Measurements from ENCODE around the gene C6orf118. TPM values are rescaled to one million over a fixed set of nuclear protein-coding genes. Genes with fewer than 3 reads are reported as not detected.

C6orf118 gene
- polyA plus RNA-seq (2013, experiment 1 of 2), result not detected
- not detected for polyA plus RNA-seq (2013, experiment 2 of 2)

DNA sequence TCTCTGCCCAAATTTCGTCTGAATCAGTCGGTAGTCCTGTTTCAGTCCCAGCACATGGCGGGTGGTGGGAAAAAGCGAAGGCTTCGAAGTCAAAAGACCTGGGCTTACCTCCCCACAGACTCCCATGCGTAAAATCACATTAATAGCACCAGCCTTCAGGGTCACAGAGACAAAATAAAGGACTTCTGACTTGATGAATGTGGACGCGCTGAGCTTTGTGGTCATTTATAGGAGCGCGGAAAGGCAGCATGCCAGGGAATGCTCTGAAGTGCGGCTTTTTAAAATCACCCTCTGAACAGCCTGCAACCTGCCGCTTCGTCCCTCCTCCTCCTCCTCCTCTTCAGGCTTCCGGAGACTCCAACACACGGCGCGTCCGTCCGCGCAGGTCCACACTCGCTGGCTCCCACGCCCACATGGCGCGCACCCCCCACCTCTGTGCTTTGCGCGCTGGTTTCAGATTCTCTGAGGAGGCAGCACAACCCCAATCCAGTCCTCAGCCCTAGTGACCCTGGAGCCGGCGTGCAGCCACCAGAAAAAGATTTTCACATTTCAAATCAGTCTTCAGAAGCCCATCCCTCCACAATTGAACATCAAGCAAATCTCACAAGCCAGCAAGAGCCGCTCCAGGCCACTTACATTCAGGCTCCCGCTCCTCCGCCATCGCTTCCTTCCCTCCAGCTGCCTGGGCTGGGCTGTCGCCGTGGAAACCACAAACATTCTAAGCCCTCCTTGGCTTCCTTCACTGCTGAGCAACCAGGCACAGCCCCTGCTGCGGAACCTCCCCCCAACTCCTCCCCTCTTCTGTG lies at the start of gene C6orf118:
Gene C6orf118, minus strand, starts transcription at position 680 of the 806 bp plus-strand sequence. Its CDS starts 19 bp downstream, at position 661.
- Histone ChIP-seq H3K18ac (ENCODE audit: low read depth in 1 of 2, low read length in 2 of 2) (no peak within 1 kb of the TSS), H3K36me3 (ENCODE audit: control insufficient read depth in 1 of 2, insufficient read depth in 2 of 2, low read depth in 1 of 2, low read length in 2 of 2) (no peaks in the 10 kb centered on the region), H3K4me3 (ENCODE audit: insufficient read depth in 1 of 2, low read depth in 1 of 2, low read length in 2 of 2) (peak within 1 kb of the TSS; percentile 43 to 76), H2AK5ac (ENCODE audit: low read length, severe bottlenecking) (no peak within 1 kb of the TSS), H2BK12ac (ENCODE audit: low read length in 2 of 2) (no peak within 1 kb of the TSS), H3K27me3 (ENCODE audit: control insufficient read depth in 1 of 2, insufficient read depth in 1 of 2, low read length in 2 of 2) (peaks cover 6 to 10% of the 10 kb centered on the region in 2 experiments), H3K14ac (ENCODE audit: low read length in 2 of 2) (no peak within 1 kb of the TSS), H2BK5ac (ENCODE audit: low read depth, low read length, poor library complexity, severe bottlenecking) (no peak within 1 kb of the TSS), H3K79me1 (replicated peaks; ENCODE audit: low read length, poor library complexity, severe bottlenecking) (no peaks in the 10 kb centered on the region), H3K4ac (ENCODE audit: low read depth in 1 of 2, low read length in 2 of 2) (no peak within 1 kb of the TSS), H2BK120ac (ENCODE audit: low read depth, low read length) (no peak within 1 kb of the TSS), H2AFZ (ENCODE audit: low read depth, low read length) (no peak within 1 kb of the TSS), H3K9ac (ENCODE audit: low read length) (peak within 1 kb of the TSS; percentile 64), H3K27ac (ENCODE audit: low read length, poor library complexity, severe bottlenecking) (no peak within 1 kb of the TSS), H3K9me3 (ENCODE audit: control insufficient read depth, low read length) (no peaks in the 10 kb centered on the region), H4K91ac (ENCODE audit: low read length) (no peak within 1 kb of the TSS), H3K23ac (ENCODE audit: low read length in 2 of 2) (no peak within 1 kb of the TSS), H2BK15ac (ENCODE audit: low read depth, poor library complexity, severe bottlenecking) (no peak within 1 kb of the TSS), H3K4me1 (ENCODE audit: control insufficient read depth, insufficient read depth, low read depth, low read length) (no peaks in the 10 kb centered on the region), H4K8ac (ENCODE audit: low read length) (no peak within 1 kb of the TSS), H3K4me2 (ENCODE audit: low read length, poor library complexity, severe bottlenecking) (peak within 1 kb of the TSS; percentile 68)
- peak; percentile 78 for DNase-seq
- WGBS, result 13% methylated on average over 31 of the region's 35 CpGs

- WGBS, result 81% methylated on average over 4 of the region's 4 CpGs
- H3K23ac ChIP-seq (ENCODE audit: low read length in 2 of 2), result no peak overlapping the region
- no peak overlapping the region for H3K4me2 ChIP-seq (ENCODE audit: low read length, poor library complexity, severe bottlenecking)
- H3K18ac ChIP-seq (ENCODE audit: low read depth in 1 of 2, low read length in 2 of 2), result no peak overlapping the region
- H2AK5ac ChIP-seq (ENCODE audit: low read length, severe bottlenecking), result no peak overlapping the region
- H3K36me3 ChIP-seq (ENCODE audit: control insufficient read depth in 1 of 2, insufficient read depth in 2 of 2, low read depth in 1 of 2, low read length in 2 of 2), result peaks cover 0 to 7% of the 10 kb centered on the region in 2 experiments
- no peak overlapping the region for H3K4me3 ChIP-seq (ENCODE audit: insufficient read depth in 1 of 2, low read depth in 1 of 2, low read length in 2 of 2)
- no peak overlapping the region for H2BK120ac ChIP-seq (ENCODE audit: low read depth, low read length)
- no peaks in the 10 kb centered on the region for H3K4me1 ChIP-seq (ENCODE audit: control insufficient read depth, insufficient read depth, low read depth, low read length)
- no peak overlapping the region for H2BK15ac ChIP-seq (ENCODE audit: low read depth, poor library complexity, severe bottlenecking)
- no peak overlapping the region for H4K8ac ChIP-seq (ENCODE audit: low read length)
- H3K9ac ChIP-seq (ENCODE audit: low read length), result no peak overlapping the region
- no peak for DNase-seq
- H4K91ac ChIP-seq (ENCODE audit: low read length), result no peak overlapping the region
- H3K14ac ChIP-seq (ENCODE audit: low read length in 2 of 2), result no peak overlapping the region
- no peak overlapping the region for H3K27ac ChIP-seq (ENCODE audit: low read length, poor library complexity, severe bottlenecking)
- no peak overlapping the region for H2BK12ac ChIP-seq (ENCODE audit: low read length in 2 of 2)
- no peaks in the 10 kb centered on the region for H3K27me3 ChIP-seq (ENCODE audit: control insufficient read depth in 1 of 2, insufficient read depth in 1 of 2, low read length in 2 of 2)
- H2AFZ ChIP-seq (ENCODE audit: low read depth, low read length), result no peak overlapping the region
- no peak overlapping the region for H2BK5ac ChIP-seq (ENCODE audit: low read depth, low read length, poor library complexity, severe bottlenecking)
- H3K4ac ChIP-seq (ENCODE audit: low read depth in 1 of 2, low read length in 2 of 2), result no peak overlapping the region
- peaks cover 3% of the 10 kb centered on the region for H3K79me1 ChIP-seq (replicated peaks; ENCODE audit: low read length, poor library complexity, severe bottlenecking)
- peaks cover 5% of the 10 kb centered on the region for H3K9me3 ChIP-seq (ENCODE audit: control insufficient read depth, low read length)
These were observed 36.3 kb upstream of the C6orf118 start for GRCh38 chr6:165345700-165346099.

- Histone ChIP-seq H2AK5ac (ENCODE audit: low read length, severe bottlenecking) (no peak overlapping the region), H3K27me3 (ENCODE audit: control insufficient read depth in 1 of 2, insufficient read depth in 1 of 2, low read length in 2 of 2) (no peaks in the 10 kb centered on the region), H3K4me3 (ENCODE audit: insufficient read depth in 1 of 2, low read depth in 1 of 2, low read length in 2 of 2) (no peak overlapping the region), H3K23ac (ENCODE audit: low read length in 2 of 2) (no peak overlapping the region), H2BK5ac (ENCODE audit: low read depth, low read length, poor library complexity, severe bottlenecking) (no peak overlapping the region), H2BK15ac (ENCODE audit: low read depth, poor library complexity, severe bottlenecking) (no peak overlapping the region), H2BK12ac (ENCODE audit: low read length in 2 of 2) (no peak overlapping the region), H3K18ac (ENCODE audit: low read depth in 1 of 2, low read length in 2 of 2) (no peak overlapping the region), H3K27ac (ENCODE audit: low read length, poor library complexity, severe bottlenecking) (no peak overlapping the region), H3K14ac (ENCODE audit: low read length in 2 of 2) (no peak overlapping the region), H4K91ac (ENCODE audit: low read length) (no peak overlapping the region), H3K79me1 (replicated peaks; ENCODE audit: low read length, poor library complexity, severe bottlenecking) (peaks cover 5% of the 10 kb centered on the region), H3K4ac (ENCODE audit: low read depth in 1 of 2, low read length in 2 of 2) (no peak overlapping the region), H3K36me3 (ENCODE audit: control insufficient read depth in 1 of 2, insufficient read depth in 2 of 2, low read depth in 1 of 2, low read length in 2 of 2) (peaks cover 0 to 5% of the 10 kb centered on the region in 2 experiments), H2BK120ac (ENCODE audit: low read depth, low read length) (no peak overlapping the region), H2AFZ (ENCODE audit: low read depth, low read length) (no peak overlapping the region), H3K9me3 (ENCODE audit: control insufficient read depth, low read length) (no peaks in the 10 kb centered on the region), H4K8ac (ENCODE audit: low read length) (no peak overlapping the region), H3K9ac (ENCODE audit: low read length) (no peak overlapping the region), H3K4me2 (ENCODE audit: low read length, poor library complexity, severe bottlenecking) (no peak overlapping the region), H3K4me1 (ENCODE audit: control insufficient read depth, insufficient read depth, low read depth, low read length) (no peaks in the 10 kb centered on the region)
- WGBS, result 94% methylated on average over 5 of the region's 5 CpGs
- no peak for DNase-seq
These were observed 31.1 kb upstream of the C6orf118 start for GRCh38 chr6:165340532-165340931.

DNA sequence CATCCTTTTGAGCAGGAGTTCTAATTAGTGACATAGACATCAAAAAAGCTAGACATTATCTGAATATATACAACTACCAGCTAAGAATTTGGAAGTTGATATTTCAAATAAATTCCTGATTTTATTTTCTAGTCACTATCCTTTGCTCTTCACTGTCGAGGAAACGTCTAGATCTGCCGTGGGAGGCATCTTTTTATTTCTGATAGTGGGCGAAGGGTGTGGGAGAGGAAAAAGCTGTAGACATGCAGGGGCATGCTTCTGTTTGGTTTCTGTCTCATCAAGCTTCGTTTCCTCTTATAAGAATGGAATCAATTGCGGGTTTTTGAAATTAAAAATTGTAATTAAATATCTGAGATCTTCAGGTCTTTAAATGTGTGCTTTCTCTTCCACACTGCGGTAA lies 16.2 kb upstream of the C6orf118 start:
- H3K36me3 ChIP-seq (ENCODE audit: control insufficient read depth in 1 of 2, insufficient read depth in 2 of 2, low read depth in 1 of 2, low read length in 2 of 2), result no peaks in the 10 kb centered on the region

More for the DNA sequence above, 16.2 kb upstream of the C6orf118 start:
- Histone ChIP-seq H3K4me1 (ENCODE audit: control insufficient read depth, insufficient read depth, low read depth, low read length) (no peaks in the 10 kb centered on the region), H3K27ac (ENCODE audit: low read length, poor library complexity, severe bottlenecking) (no peak overlapping the region), H3K4me2 (ENCODE audit: low read length, poor library complexity, severe bottlenecking) (no peak overlapping the region), H3K27me3 (ENCODE audit: control insufficient read depth in 1 of 2, insufficient read depth in 1 of 2, low read length in 2 of 2) (no peaks in the 10 kb centered on the region), H4K91ac (ENCODE audit: low read length) (no peak overlapping the region), H2BK12ac (ENCODE audit: low read length in 2 of 2) (no peak overlapping the region), H3K9me3 (ENCODE audit: control insufficient read depth, low read length) (peaks cover 20% of the 10 kb centered on the region), H3K9ac (ENCODE audit: low read length) (no peak overlapping the region), H4K8ac (ENCODE audit: low read length) (no peak overlapping the region), H3K4ac (ENCODE audit: low read depth in 1 of 2, low read length in 2 of 2) (no peak overlapping the region), H3K14ac (ENCODE audit: low read length in 2 of 2) (no peak overlapping the region), H2BK5ac (ENCODE audit: low read depth, low read length, poor library complexity, severe bottlenecking) (no peak overlapping the region), H3K4me3 (ENCODE audit: insufficient read depth in 1 of 2, low read depth in 1 of 2, low read length in 2 of 2) (no peak overlapping the region), H3K18ac (ENCODE audit: low read depth in 1 of 2, low read length in 2 of 2) (no peak overlapping the region), H2BK120ac (ENCODE audit: low read depth, low read length) (no peak overlapping the region), H2AFZ (ENCODE audit: low read depth, low read length) (no peak overlapping the region), H3K23ac (ENCODE audit: low read length in 2 of 2) (no peak overlapping the region), H3K79me1 (replicated peaks; ENCODE audit: low read length, poor library complexity, severe bottlenecking) (no peaks in the 10 kb centered on the region), H2BK15ac (ENCODE audit: low read depth, poor library complexity, severe bottlenecking) (no peak overlapping the region), H2AK5ac (ENCODE audit: low read length, severe bottlenecking) (no peak overlapping the region)
- DNase-seq, result no peak
- 92% methylated on average over 7 of the region's 7 CpGs for WGBS

Measured in mesenchymal stem cell (in vitro differentiated cells and primary cell).